ENCODE measurements around the gene ACO2.

- TF ChIP-seq, protein P1, sequence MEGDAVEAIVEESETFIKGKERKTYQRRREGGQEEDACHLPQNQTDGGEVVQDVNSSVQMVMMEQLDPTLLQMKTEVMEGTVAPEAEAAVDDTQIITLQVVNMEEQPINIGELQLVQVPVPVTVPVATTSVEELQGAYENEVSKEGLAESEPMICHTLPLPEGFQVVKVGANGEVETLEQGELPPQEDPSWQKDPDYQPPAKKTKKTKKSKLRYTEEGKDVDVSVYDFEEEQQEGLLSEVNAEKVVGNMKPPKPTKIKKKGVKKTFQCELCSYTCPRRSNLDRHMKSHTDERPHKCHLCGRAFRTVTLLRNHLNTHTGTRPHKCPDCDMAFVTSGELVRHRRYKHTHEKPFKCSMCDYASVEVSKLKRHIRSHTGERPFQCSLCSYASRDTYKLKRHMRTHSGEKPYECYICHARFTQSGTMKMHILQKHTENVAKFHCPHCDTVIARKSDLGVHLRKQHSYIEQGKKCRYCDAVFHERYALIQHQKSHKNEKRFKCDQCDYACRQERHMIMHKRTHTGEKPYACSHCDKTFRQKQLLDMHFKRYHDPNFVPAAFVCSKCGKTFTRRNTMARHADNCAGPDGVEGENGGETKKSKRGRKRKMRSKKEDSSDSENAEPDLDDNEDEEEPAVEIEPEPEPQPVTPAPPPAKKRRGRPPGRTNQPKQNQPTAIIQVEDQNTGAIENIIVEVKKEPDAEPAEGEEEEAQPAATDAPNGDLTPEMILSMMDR (IDR thresholded peaks at IDR 0.05; ENCODE audit: low read depth, low read length, poor library complexity, severe bottlenecking), result no peak
- TF ChIP-seq EZH2phosphoT487 (IDR thresholded peaks at IDR 0.05; ENCODE audit: borderline replicate concordance, low read length), result no peak
Observed at GRCh38 chr22:41499624-41500280, 30.8 kb downstream of the ACO2 start.
